Spinal cord (tissue), 10 donors: ENCODE results near the gene NACAD. TPM values are rescaled to one million over a fixed set of nuclear protein-coding genes. Genes with fewer than 3 reads are reported as not detected.

Experiments used
- DNase-seq, 6 donors: peaks; one replicate each; pipeline versions ENCODE4 v3.0.0 to v3.0.0-alpha.2; 2013 to 2015; ENCODE audit warnings: low spot score in 6 of 6, low read depth in 4 of 6
- H3K27ac ChIP-seq: one replicate; pipeline ENCODE4 v1.5.1; 2013; ENCODE audit warnings: low read depth, low read length, control low read depth
- H3K27me3 ChIP-seq: one replicate; pipeline ENCODE4 v1.6.1; 2013; ENCODE audit warnings: low read length; ENCODE audit not compliant: control insufficient read depth, insufficient read depth
- H3K36me3 ChIP-seq: one replicate; pipeline ENCODE4 v1.6.1; 2013; ENCODE audit warnings: low read length; ENCODE audit not compliant: control insufficient read depth, insufficient read depth
- H3K4me1 ChIP-seq: one replicate; pipeline ENCODE4 v1.6.1; 2013; ENCODE audit warnings: low read length; ENCODE audit not compliant: control insufficient read depth, insufficient read depth
- H3K4me3 ChIP-seq: one replicate; pipeline ENCODE4 v1.5.1; 2013; ENCODE audit warnings: low read depth, low read length, control low read depth
- H3K9me3 ChIP-seq: one replicate; pipeline ENCODE4 v1.6.1; 2013; ENCODE audit warnings: low read length; ENCODE audit not compliant: control insufficient read depth, insufficient read depth
- WGBS: methylation state at CpG from one replicate; pipeline ENCODE4 v1.1.5; 2013; ENCODE audit warnings: missing lambda C conversion rate; ENCODE audit not compliant: insufficient coverage; 5-methylcytosine and 5-hydroxymethylcytosine counted together
- polyA plus RNA-seq, 2 donors: library from polyadenylated mRNA; unstranded; fragments of 120-200 nt; gene quantifications; one replicate each; pipeline ENCODE4 v1.2.1, GENCODE V29; 2013; ENCODE audit not compliant: insufficient read length in 2 of 2
- total RNA-seq, 2 donors: library from RNA; depleted of rRNA in 1 of 2; stranded (reverse); fragments of 120-200 nt in 1 of 2; fragments of >200 nt in 1 of 2; gene quantifications; one replicate each; pipeline versions ENCODE4 v1.2.3 to v1.2.4, GENCODE V29; 2013 to 2014
- donor health status: healthy.

The NACAD gene
- total and polyA plus RNA-seq, 4 donors = 11.8 to 88.1 (median 47.9) TPM

DNA sequence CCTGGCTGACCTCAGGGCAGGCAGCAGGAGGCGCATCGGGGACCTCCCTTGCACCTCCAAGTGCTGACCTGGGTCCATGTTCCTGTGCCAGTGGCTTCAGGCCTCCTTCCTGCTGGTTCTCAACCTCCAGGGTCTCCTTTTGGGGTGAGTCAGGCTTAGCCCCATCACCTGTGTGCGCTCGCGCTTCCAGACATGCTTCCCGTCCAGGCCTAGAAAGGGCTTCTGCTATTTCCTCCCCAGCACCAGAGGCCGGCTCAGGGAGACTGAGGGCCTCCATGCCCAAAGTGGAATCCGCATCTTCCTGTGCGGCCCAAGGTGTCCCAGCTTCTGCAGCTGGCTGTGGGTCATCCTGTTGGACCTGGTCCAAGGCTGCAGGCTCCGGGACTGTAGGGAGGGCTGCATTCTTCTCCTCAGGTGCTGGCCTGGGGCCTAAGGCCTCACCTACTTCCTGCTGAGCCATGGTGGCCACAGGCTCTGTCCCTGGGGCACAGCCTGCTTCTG is 5.9 kb downstream of the NACAD start:
- peaks cover 57% of the 10 kb centered on the region for H3K4me1 ChIP-seq
- H3K27me3 ChIP-seq = no peaks in the 10 kb centered on the region
- no peak overlapping the region for H3K4me3 ChIP-seq
- no peaks in the 10 kb centered on the region for H3K9me3 ChIP-seq
- H3K27ac ChIP-seq = no peak overlapping the region
- peaks cover 82% of the 10 kb centered on the region for H3K36me3 ChIP-seq
- no peak for DNase-seq
- WGBS = 85% methylated on average over 10 of the region's 10 CpGs

DNA sequence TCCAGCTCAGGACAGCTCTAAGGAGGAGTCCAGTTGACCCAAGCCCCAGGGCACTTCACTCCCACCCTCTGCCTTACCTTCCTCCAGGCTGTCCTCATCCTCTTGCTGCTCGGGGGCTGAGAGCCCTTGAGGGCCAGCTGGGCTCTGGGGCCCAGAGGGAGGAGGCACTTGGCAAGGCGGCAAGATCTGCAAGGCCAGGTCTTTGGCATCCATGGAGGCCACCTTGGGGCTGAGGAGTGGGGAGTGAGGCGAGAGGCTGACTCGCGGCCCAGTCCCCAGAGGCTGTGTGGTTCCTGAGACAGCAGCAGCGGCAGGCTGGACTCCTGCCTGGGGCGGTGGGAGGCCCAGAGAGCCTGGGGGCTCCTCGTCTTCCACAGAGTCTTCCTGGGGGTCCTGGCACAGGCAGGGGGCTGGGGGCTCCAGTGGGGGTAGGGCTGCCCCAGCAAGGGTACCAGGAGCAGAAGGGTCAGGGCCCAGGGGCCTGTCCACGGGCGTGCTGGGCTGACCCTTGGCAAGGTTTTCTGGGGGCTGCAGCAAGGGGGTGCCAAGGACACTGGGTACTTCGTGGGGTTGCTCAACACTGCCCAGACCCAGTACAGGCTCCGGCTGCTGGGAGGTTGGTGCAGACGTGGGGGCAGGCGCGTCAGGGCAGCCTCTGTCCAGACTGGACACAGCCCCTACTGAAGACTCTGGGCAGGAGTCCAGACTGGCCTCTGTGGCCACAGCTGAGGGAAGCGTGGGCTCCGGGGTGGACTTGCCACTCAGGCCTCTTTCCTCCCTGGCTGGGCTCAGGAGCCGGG is 6.5 kb downstream of the NACAD start:
- peaks cover 51% of the 10 kb centered on the region for H3K4me1 ChIP-seq
- H3K9me3 ChIP-seq = no peaks in the 10 kb centered on the region
- no peak for DNase-seq
- H3K27me3 ChIP-seq = no peaks in the 10 kb centered on the region
- H3K4me3 ChIP-seq = no peak overlapping the region
- no peak overlapping the region for H3K27ac ChIP-seq
- 83% methylated on average over 18 of the region's 18 CpGs for WGBS
- H3K36me3 ChIP-seq = peaks cover 83% of the 10 kb centered on the region

DNA sequence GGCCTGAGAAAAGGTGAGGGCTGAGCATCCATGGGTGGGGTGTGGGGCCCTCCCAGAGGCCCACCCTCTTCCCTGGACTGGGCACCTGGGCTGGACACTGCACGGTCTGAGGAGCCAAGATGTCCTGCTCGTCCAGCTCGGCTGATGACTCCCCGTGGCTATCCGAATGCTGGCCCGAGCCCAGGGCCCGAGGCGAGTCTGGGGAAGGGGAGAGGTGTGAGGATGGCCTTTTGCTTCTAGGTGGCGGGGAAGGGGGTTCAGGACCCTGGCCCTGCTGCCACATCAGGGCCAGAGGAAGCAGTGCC is 7.1 kb downstream of the NACAD start:
- WGBS = 96% methylated on average over 9 of the region's 9 CpGs
- Histone ChIP-seq H3K27me3 (no peaks in the 10 kb centered on the region), H3K4me1 (peaks cover 45% of the 10 kb centered on the region), H3K36me3 (peaks cover 85% of the 10 kb centered on the region), H3K4me3 (no peak overlapping the region), H3K9me3 (no peaks in the 10 kb centered on the region), H3K27ac (no peak overlapping the region)
- no peak for DNase-seq

DNA sequence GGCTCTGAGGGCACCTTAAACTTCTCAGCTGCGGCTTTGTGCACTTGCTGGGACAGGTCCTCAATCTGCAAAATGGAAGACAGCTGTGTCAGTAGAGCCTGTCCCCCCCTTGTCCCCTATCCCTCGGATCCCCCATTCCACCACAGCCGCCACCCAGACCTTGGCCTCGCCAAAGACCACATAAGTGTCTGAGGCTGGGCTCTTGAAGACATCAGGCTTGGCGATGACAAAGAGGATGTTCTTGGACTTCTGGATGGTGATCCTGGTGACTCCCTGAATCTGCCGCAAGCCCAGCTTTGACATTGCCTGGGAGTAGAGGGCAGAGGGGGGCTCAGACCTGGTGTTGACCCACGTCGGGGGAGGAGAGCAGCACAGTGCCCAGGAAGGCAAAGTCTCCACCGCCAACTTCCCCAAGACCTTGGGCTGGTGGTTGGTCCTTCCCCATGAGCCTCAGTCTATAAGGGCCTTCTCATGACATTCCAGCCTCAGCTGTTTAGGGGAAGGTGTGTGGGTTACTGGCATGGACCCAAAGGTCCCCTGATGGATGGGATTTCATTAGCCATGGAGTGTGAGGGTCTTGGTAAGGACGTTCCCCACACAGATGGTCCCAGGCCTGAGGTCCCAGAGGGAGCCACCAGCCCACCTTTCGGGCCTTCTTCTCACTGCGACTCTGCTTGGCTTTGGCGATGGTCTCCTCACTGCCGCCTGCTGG is 7.7 kb downstream of the NACAD start:
- Histone ChIP-seq H3K27ac (no peak overlapping the region), H3K36me3 (peaks cover 86% of the 10 kb centered on the region), H3K4me1 (peaks cover 41% of the 10 kb centered on the region)

DNA sequence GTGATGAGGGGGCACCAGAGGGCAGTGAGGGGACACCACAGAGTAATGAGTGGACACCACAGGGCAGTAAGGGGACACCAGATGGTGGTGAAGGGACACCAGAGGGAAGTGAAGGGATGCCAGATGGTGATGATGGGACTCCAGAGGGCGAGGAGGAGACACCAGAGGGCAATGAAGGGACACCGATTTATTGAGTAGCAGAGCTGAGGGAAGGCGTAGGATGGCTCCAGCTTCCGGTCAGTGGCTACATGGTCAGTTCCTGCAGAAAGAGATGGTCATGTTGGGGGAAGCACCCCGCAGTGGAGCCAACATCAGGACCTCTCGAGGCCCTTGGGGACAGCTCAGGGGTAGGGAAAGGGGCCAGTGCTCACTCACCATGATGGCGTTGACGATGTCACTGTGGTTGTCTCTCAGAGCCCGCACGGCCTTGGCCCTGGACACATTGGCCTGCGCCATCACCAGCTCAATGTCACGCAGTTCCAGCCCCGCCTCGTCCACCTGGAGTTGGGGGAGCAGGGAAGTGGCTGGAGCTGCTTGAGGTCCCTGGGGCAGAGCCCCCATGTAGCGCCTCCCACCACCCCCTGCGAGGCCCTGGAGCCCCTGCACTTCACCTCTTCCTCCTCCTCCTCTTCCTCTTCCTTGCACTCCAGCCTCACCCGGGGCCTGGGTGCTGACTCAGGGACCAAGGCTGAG is 8.4 kb downstream of the NACAD start:
- no peaks in the 10 kb centered on the region for H3K27me3 ChIP-seq
- no peaks in the 10 kb centered on the region for H3K9me3 ChIP-seq
- no peak overlapping the region for H3K27ac ChIP-seq
- no peak overlapping the region for H3K4me3 ChIP-seq
- peaks cover 86% of the 10 kb centered on the region for H3K36me3 ChIP-seq
- WGBS = 94% methylated on average over 16 of the region's 17 CpGs
- no peak for DNase-seq
- H3K4me1 ChIP-seq = peaks cover 34% of the 10 kb centered on the region

More for the DNA sequence above, 7.7 kb downstream of the NACAD start:
- DNase-seq = no peak
- Histone ChIP-seq H3K27me3 (no peaks in the 10 kb centered on the region), H3K4me3 (no peak overlapping the region), H3K9me3 (no peaks in the 10 kb centered on the region)
- WGBS = 93% methylated on average over 14 of the region's 14 CpGs

DNA sequence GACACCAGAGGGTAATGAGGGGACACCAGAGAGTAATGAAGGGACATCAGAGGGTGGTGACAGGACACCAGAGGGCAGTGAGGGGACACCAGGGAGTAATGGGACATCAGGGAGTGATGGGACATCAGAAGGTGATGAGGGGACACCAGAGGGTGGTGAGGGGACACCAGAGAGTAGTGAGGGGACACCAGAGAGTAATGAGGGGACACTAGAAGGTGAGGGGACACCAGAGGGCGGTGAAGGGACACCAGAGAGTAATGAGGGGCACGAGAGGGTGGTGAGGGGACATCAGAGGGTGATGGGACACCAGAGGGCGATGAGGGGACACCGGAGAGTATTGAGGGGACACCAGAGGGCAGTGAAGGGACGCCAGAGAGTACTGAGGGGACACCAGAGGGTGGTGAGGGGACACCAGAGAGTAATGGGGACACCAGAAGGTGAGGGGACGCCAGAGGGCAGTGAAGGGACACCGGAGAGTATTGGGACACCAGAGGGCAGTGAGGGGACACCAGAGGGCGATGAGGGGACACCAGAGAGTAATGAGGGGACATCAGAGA is 10.6 kb downstream of the NACAD start:
- no peak overlapping the region for H3K27ac ChIP-seq
- H3K36me3 ChIP-seq = peaks cover 92% of the 10 kb centered on the region
- no peaks in the 10 kb centered on the region for H3K27me3 ChIP-seq
- no peak overlapping the region for H3K4me3 ChIP-seq
- no peak for DNase-seq
- H3K4me1 ChIP-seq = peaks cover 31% of the 10 kb centered on the region
- H3K9me3 ChIP-seq = no peaks in the 10 kb centered on the region
- 84% methylated on average over 8 of the region's 8 CpGs for WGBS

DNA sequence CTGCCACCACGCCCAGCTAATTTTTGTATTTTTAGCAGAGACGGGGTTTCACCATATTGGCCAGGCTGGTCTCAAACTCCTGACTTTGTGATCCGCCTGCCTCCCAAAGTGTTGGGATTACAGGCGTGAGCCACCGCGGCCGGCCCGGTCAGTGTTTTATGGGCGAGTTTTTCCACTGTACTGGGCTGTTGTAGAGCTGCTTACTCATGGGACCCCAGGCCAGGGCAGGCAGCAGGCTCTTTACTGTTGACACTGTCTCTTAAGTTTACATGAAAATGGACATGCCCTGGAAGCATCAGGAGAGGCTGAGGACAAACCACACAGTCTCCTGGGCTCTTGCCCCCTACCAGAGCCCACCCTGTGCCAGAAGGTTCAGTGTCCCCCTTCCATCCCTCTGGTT is 11.2 kb downstream of the NACAD start:
- Histone ChIP-seq H3K4me3 (no peak overlapping the region), H3K27ac (no peak overlapping the region), H3K9me3 (no peaks in the 10 kb centered on the region), H3K4me1 (peaks cover 30% of the 10 kb centered on the region), H3K36me3 (peaks cover 92% of the 10 kb centered on the region), H3K27me3 (no peaks in the 10 kb centered on the region)
- WGBS = 93% methylated on average over 8 of the region's 9 CpGs
- no peak for DNase-seq

DNA sequence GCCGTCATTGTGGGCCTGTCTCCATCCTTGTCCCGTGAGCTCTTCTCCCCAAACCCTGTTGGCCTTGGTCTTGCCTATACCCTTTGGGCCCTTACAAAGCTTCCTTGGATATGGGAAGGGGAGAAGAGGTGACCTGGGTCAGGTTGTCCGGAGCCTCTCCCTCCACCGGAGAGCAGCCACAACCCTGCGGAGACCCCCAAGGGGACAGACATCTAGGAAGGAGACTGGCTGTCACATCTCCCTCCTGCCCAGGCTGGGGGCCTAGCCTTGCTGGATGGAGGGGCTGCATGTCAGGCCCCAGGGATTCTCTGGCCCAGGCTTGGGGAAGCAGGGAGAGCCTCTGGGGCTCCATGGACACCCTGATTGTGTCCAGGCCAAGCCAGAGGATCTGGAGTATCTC is 11.8 kb downstream of the NACAD start:
- H3K27me3 ChIP-seq = no peaks in the 10 kb centered on the region
- H3K9me3 ChIP-seq = no peaks in the 10 kb centered on the region
- H3K4me1 ChIP-seq = peaks cover 24% of the 10 kb centered on the region
- DNase-seq = no peak
- peaks cover 90% of the 10 kb centered on the region for H3K36me3 ChIP-seq
- WGBS = 90% methylated on average over 4 of the region's 5 CpGs
- H3K27ac ChIP-seq = no peak overlapping the region
- H3K4me3 ChIP-seq = no peak overlapping the region

DNA sequence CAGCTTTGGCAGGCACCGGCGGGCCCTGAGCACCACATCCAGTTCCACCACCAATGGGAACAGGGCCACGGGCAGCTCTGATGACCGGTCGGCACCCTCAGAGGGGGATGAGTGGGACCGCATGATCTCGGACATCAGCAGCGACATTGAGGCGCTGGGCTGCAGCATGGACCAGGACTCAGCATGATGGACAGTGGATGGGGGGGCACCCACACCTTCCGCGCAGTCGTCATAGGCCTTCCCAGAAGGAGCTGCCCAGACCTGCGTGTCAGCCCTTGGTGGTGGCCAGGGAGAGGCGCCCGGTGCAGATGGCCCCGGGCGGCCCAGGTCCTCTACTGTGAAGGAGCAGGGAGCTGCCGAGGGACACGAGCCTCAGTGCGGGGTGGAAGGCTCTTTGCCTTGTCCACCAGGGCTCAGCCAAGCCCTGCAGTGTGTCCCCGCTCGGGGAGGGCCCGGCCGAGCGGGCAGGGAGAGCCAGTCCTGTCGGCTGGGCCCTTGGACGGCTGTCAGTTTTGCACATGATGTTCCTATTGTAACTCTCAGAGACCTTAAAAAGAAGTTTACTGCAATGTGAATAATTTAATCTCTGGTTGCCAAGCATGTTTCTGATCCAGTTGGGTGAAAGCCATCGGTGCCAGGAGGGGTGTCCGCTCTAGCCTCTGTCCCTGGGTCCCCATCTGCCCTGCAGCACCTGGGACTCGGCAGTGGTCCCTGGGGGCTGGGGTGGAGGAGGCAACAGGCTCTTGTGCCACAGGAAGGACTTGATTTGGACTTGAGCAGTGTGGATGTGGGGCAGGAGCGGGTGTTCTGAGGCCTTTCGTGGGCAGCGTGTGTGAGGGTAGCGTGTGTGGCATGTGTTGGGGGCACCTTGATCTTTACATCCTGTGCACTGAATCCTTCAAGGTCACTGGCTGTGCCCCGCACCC is 12.6 kb downstream of the NACAD start:
- Histone ChIP-seq H3K9me3 (no peaks in the 10 kb centered on the region), H3K4me1 (peaks cover 20% of the 10 kb centered on the region), H3K27ac (no peak overlapping the region), H3K27me3 (no peaks in the 10 kb centered on the region), H3K36me3 (peaks cover 82% of the 10 kb centered on the region), H3K4me3 (no peak overlapping the region)
- no peak for DNase-seq
- 95% methylated on average over 29 of the region's 35 CpGs for WGBS
